ENCODE measurements around the gene SLC38A2.
"Not testable (repeated sequence)": the region's sequence is repeated elsewhere in the genome, so short reads cannot be mapped to it uniquely, and the experiment has no call there.

Gene SLC38A2

DNA sequence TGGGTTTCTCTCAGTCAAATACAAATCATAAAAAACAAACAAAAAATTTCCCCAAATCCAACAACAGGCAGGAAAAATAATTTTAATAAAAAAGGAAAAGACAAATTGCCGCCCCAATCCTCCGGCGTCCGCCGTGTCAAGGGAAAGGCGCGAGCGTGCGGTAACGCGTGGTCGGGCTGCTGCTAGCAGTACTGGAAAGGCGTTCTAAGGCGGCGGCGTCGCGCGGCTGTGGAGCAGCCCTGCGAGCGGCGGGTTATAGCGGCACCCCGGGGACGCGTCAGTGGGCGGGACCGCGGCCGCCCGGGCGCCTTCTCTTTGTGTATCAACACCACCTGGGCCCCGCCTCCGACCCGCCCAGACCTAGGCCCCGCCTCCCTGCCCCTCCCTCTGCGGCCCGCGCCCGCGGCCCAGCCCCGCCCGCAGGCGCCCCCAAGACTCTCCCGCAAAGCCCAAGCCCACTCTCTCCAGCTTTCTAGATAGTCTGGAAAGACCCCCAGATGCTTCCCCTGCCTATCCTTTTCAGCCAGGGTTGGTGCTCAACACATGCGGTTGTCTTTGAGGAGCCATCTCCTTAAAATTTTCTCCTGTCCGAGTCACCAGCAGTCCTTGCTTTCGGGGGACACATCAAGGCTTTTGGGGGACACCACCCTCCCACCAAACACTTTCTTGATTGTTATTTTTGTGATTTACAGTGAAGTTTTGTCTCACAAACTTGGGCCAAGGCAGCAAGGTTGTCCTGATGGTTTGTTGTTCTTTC, at the start of gene SLC38A2:
Gene SLC38A2, minus strand, starts transcription at position 230 of the 757 bp plus-strand sequence. CDS start 1,480 bp downstream, outside the sequence.
- peak; percentile 87 for DNase-seq

- no peak for DNase-seq
These were observed 47.1 kb upstream of the SLC38A2 start for GRCh38 chr12:46419675-46420074.

DNA sequence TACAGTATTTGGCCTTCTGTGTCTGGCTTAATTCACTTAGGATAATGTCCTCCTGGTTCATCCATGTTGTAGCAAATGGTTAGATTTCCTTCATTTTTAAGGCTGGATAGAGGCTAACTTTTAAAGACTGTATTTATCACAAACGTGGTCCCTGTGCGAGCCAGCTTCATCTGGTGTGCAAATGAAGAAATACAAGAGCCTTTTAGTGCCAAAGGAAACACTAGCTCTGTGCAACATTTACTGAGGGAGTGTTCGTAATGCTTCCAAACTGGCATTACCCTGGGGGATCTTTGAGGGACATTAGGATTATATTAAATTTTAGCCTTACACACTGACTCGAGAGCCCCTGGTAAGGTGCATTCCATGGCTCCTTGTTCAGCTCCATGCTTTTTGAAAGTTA, 43.0 kb upstream of the SLC38A2 start:
- no peak for DNase-seq

GRCh38 chr12:46414591-46415268, 42.2 kb upstream of the SLC38A2 start:
- DNase-seq: no peak

- DNase-seq: no peak
These were observed 40.8 kb upstream of the SLC38A2 start for GRCh38 chr12:46413368-46413767.

DNA sequence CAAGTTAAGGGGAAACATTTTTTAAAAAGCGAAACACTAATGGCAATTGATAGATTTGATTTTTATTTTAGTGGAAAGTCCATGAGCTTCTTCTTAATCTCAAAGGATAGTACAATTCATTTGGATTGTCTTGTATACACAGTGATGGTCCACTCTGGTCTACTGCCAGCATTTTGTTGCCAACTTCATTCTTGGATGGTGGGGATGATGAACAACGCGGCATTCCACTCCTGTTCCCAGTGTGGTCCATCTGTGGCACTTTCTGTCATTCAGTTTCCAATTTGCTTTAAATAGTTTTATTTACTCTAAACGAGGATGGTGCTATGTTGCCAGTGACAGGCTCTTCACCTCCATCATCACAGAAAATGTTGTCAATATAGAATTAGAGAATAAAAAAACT, 40.3 kb upstream of the SLC38A2 start:
- DNase-seq: no peak

- no peak for DNase-seq
These were observed 37.9 kb upstream of the SLC38A2 start for GRCh38 chr12:46410495-46410894.

DNA sequence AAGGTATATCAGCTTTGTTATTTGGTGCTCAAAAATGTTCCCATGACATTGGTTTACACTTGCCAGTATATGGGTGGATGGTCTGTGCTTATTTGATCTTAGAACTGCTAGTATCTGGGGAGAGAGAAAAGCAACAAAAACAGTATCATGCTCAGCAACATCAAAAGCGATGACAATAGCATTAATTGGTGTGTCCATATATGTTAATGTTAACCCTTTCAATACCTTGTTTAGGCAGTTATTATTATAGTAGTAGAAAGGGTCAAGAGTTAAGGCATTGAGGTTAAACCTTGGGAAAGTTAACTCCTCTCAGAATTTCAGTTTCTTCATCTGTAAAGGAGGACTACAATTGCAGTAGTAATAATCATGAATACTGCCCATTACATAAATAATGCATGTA, 37.4 kb upstream of the SLC38A2 start:
- DNase-seq: no peak

DNA sequence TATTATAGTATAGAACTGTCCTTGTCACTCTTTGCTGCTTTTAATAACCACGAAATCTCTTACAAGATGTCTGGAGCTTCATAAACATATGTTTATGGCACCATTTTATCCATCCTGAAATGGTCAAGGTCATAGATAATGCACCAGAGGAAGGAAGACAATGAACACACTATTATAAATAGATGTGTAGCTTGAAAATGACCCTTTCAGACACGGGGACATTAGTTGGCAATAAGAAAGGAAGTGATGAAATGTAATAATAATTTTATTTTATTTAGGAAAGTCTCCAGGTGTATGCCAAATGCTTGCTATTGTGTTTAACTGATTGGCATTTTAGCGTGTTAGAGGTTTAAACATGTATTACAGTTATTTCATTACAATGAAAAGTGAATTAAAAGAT, 36.8 kb upstream of the SLC38A2 start:
- no peak for DNase-seq

DNA sequence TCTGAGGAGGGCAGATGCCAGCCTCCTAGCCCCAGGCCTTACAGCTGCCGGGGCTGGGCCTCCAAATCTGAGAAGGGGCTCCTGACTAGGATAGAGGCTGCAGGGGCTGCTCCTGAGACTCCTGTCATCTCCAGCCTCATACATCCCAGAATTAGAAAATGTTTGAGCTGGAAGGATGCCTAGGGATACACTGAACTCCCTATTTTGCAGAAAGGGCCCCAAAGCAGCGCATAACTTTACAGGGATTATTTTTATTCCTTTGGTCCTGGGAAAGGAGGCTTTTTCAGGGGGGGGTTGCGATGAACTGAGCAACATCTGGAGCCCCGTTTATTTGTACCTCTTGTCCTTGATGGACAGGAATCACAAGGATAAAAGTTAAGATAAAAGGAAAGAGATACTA, 35.9 kb upstream of the SLC38A2 start:
- no peak for DNase-seq

DNA sequence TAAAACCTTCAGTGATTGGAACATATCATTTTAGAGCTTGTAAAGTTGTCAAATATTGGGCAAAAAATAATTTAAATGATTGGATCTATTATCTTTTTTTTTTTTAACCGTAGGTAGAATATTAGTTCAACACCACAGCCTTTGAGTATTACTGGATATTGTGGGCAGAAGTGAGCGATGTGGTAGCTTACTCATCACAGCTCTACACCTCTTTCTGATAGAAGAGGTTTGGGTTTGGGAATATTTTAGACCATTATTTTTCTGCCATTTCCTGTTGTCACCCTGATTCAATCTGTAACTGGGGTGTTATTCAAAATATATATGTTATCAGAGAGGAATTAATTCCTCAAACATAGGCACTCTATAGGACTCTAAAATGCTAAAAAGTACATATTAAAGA, 34.8 kb upstream of the SLC38A2 start:
- no peak for DNase-seq

DNA sequence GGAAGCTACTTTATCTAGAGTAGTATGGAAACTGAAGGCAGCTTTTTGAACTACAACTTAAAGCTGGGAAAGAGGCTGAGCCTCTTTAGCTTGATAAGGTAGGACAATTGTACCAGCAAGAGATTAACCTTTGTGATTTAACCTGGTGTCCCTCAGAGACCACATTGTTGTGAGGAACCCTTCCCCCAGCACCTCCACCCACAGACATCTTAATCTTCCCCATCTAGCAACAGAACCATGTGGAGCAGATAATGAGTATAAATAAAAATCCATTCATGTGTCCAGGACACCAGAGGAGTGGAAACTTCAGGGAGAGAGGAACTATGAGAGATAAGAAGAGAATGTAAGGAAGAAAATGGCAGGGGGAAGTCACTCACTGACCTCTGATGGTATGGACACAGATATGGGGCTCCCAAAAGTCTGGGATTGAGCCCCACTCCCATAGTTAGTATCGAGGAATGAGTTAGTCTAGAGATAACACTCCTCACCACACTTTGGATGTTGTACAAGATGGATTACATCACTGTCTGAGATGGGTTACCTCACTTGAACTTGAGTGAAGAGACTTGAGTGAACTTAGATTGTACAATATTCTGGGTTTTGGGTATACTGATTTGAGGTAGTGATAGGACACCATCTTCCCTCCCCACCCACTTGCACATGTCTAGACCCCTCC, 33.9 kb upstream of the SLC38A2 start:
- DNase-seq: no peak

DNA sequence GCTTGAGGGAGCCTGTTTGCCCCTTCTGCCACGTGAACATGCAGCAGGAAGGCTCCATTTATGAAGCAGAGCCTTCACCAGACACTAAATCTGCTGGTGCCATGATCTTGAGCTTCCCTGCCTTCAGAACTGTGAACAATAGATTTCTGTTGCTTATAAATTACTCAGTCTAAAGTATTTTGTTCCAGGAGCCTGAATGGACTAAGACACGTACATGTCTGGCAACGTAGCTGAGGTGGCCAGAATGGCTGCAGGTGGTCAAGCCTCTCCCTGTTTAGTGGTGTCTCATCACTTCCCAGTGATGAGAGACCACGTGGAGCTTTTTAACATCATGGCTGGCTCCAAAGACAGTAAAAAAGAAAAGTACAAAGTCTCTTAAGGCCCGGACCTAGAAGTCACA, 32.2 kb upstream of the SLC38A2 start:
- DNase-seq: no peak

GRCh38 chr12:46404225-46404631, 31.7 kb upstream of the SLC38A2 start:
- no peak for DNase-seq

GRCh38 chr12:46403719-46404070, 31.1 kb upstream of the SLC38A2 start:
- no peak for DNase-seq

- no peak for DNase-seq
These were observed 30.6 kb upstream of the SLC38A2 start for GRCh38 chr12:46402941-46403718.

DNA sequence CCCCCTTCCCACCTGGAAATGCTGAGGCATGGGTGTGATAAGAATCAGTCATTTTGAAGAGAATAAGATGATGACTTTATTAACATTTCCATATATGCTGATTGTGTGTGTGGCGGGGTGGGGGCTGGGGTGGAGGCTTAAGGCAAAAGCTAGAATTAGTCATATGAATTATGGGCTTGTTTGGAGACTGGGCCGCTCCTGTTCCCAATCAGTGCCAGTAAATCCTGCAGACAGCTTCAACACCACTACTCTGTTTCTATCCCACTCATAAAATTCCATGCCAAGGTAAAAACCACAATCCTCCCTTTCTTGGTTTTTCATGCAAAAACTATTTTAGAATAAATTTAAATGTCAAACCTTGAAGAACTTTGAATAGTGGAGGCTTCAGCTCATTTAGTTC, 29.9 kb upstream of the SLC38A2 start:
- DNase-seq: no peak

GRCh38 chr12:46401662-46402061, 29.1 kb upstream of the SLC38A2 start:
- DNase-seq: peak; percentile 13

GRCh38 chr12:46400406-46400805, 27.8 kb upstream of the SLC38A2 start:
- DNase-seq: no peak

DNA sequence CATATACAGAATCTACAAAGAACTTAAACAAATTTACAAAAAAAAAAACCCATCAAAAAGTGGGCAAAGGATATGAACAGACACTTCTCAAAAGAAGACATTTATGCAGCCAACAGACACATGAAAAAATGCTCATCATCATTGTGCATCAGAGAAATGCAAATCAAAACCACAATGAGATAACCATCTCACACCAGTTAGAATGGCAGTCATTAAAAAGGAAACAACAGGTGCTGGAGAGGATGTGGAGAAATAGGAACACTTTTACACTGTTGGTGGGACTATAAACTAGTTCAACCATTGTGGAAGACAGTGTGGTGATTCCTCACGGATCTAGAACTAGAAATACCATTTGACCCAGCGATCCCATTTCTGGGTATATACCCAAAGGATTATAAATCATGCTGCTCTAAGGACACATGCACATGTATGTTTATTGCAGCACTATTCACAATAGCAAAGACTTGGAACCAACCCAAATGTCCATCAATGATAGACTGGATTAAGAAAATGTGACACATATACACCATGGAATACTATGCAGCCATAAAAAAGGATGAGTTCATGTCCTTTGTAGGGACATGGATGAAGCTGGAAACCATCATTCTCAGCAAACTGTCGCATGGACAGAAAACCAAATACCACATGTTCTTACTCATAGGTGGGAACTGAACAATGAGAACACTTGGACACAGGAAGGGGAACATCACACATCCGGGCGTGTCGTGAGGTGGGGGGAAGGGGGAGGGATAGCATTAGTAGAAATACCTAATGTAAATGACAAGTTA, 27.1 kb upstream of the SLC38A2 start:
- not testable (repeated sequence) for DNase-seq

DNA sequence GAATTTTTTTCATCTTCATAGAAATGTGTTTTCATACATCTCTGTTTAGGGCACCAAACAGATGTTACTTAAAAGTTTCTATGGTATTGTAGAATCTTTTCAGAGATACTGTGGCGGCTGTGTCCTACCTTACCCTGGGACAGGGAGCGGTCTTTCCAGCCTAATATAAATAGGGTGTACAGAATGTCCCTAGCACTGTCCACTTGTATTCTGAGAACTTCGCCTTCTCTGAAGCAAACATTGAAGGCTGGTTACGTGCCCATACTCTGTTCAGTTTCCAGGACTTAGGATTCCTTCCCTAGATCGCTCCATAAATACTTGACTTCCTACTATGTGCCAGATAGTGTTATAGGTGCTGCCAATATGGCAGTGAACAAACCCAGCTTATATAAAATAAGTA, 24.3 kb upstream of the SLC38A2 start:
- DNase-seq: no peak

- DNase-seq: no peak
These were observed 22.8 kb upstream of the SLC38A2 start for GRCh38 chr12:46395388-46395787.

- DNase-seq: no peak
These were observed 19.1 kb upstream of the SLC38A2 start for GRCh38 chr12:46391630-46392029.
